PC-3 (cell line): Measurements from ENCODE around the gene TMED6. TPM values are rescaled to one million over a fixed set of nuclear protein-coding genes. Genes with fewer than 3 reads are reported as not detected.
A peak's percentile ranks its signal among the peaks of the same experiment; 100 is the strongest.

Source experiments
- ATAC-seq: fragments of 200-7000 bp; cut with Tn5 transposase; 2 replicates; pipeline ENCODE4 v1.9.1; 2020; ENCODE audit warnings: mild to moderate bottlenecking, moderate library complexity
- Bru-seq: library from RNA; stranded (reverse); fragments of 400-500 nt; gene quantifications from one replicate; lab custom pipeline; 2021; lab: Mats Ljungman, UMichigan
- BruChase-seq, 2 experiments: library from RNA; stranded (reverse); fragments of 400-500 nt; gene quantifications; one replicate each; lab custom pipeline; 2021; lab: Mats Ljungman, UMichigan
- BruUV-seq: library from RNA; stranded (reverse); fragments of 400-500 nt; replicated peaks from 2 replicates; lab custom pipeline; 2021; lab: Mats Ljungman, UMichigan
- CTCF ChIA-PET: fragments of 300-600 bp; sonication (Branson Sonifier 250); formaldehyde crosslinking; loops from one replicate; lab custom pipeline; 2022; ENCODE audit warnings: antibody characterized with exemption; lab: Charles Lee
- POLR2A ChIA-PET: fragments of 300-600 bp; sonication (Branson Sonifier 250); formaldehyde crosslinking; loops from one replicate; lab custom pipeline; 2022; ENCODE audit warnings: antibody characterized with exemption; ENCODE audit not compliant: unreplicated experiment; lab: Charles Lee
- DNase-seq: peaks from one replicate; pipeline ENCODE4 v3.0.0-alpha.2; 2015
- H2AFZ ChIP-seq: fragments of 300-600 bp; sonication (generic); 2 replicates; pipeline ENCODE4 v1.6.0; 2016; ENCODE audit warnings: antibody characterized with exemption, low read length
- H3F3A ChIP-seq: fragments of 300-600 bp; sonication (generic); one replicate; pipeline ENCODE4 v1.6.0; 2017; ENCODE audit warnings: antibody characterized with exemption, low read length, control low read depth, mild to moderate bottlenecking; ENCODE audit not compliant: unreplicated experiment
- H3K27ac ChIP-seq: fragments of 300-600 bp; sonication (generic); 2 replicates; pipeline ENCODE4 v1.5.1; 2016; ENCODE audit warnings: mild to moderate bottlenecking, low read length
- H3K27me3 ChIP-seq: fragments of 300-600 bp; sonication (generic); 2 replicates; pipeline ENCODE4 v1.6.1; 2016; ENCODE audit warnings: low read length, mixed read lengths
- H3K36me3 ChIP-seq: fragments of 300-600 bp; sonication (generic); 2 replicates; pipeline ENCODE4 v1.6.1; 2016; ENCODE audit warnings: low read depth, mixed run types, low read length, mixed read lengths
- H3K4me1 ChIP-seq: fragments of 300-600 bp; sonication (generic); 2 replicates; pipeline ENCODE4 v1.5.1; 2016; ENCODE audit warnings: low read length; ENCODE audit not compliant: insufficient read depth
- H3K4me2 ChIP-seq: fragments of 300-600 bp; sonication (generic); 2 replicates; pipeline ENCODE4 v1.6.0; 2016; ENCODE audit warnings: low read length
- H3K4me3 ChIP-seq: fragments of 300-600 bp; sonication (generic); 2 replicates; pipeline ENCODE4 v1.5.1; 2016; ENCODE audit warnings: mild to moderate bottlenecking, low read length, mixed read lengths
- H3K79me2 ChIP-seq: fragments of 300-600 bp; sonication (generic); 2 replicates; pipeline ENCODE4 v1.6.1; 2017; ENCODE audit warnings: low read length, mixed read lengths
- H3K9ac ChIP-seq: fragments of 300-600 bp; sonication (generic); 2 replicates; pipeline ENCODE4 v1.6.0; 2016; ENCODE audit warnings: mild to moderate bottlenecking, low read length
- H3K9me2 ChIP-seq: fragments of 300-600 bp; sonication (generic); replicated peaks from 2 replicates; pipeline ENCODE4 v1.6.1; 2016; ENCODE audit warnings: mixed run types, low read length, mixed read lengths
- H3K9me3 ChIP-seq: fragments of 300-600 bp; sonication (generic); 2 replicates; pipeline ENCODE4 v1.6.1; 2016; ENCODE audit warnings: low read length, mixed read lengths
- H4K20me1 ChIP-seq: fragments of 300-600 bp; sonication (generic); 2 replicates; pipeline ENCODE4 v1.6.1; 2016; ENCODE audit warnings: low read length, mixed read lengths
- CTCF ChIP-seq: fragments of 300-600 bp; sonication (generic); conservative IDR thresholded peaks from 2 replicates; pipeline ENCODE4 v1.5.1; 2017; ENCODE audit warnings: antibody characterized with exemption, low read depth, mild to moderate bottlenecking, low read length
- EZH2 ChIP-seq: fragments of 300-600 bp; sonication (generic); IDR thresholded peaks from one replicate; pipeline ENCODE4 v1.6.1; 2017; ENCODE audit warnings: antibody characterized with exemption, mild to moderate bottlenecking, low read length; ENCODE audit not compliant: unreplicated experiment
- EZH2phosphoT487 ChIP-seq: fragments of 300-600 bp; sonication (generic); IDR thresholded peaks from 2 replicates; pipeline ENCODE4 v1.6.1; 2018; ENCODE audit warnings: mild to moderate bottlenecking, antibody characterized with exemption, low read length, borderline replicate concordance
- intact Hi-C: fragments of 100-400 bp; cut with micrococcal nuclease; formaldehyde crosslinking; loops from 2 replicates; pipeline ENCODE4 v1.9.0; 2023
- long read RNA-seq: library from polyadenylated mRNA; unstranded; transcript quantifications from one replicate; pipeline ENCODE4 v2.0.0, GENCODE V29; 2021; ENCODE audit not compliant: unreplicated experiment
- total RNA-seq: library from RNA; depleted of rRNA; stranded (reverse); fragments of >200 nt; gene quantifications from 2 replicates; pipeline ENCODE4 v1.2.3, GENCODE V29; 2014; rRNA removed

TMED6 gene
- total RNA-seq (not detected in 2 replicates), Bru-seq, nascent RNA (percentile 40 among the genes with signal in this experiment), BruChase-seq, experiment 1, labeled RNA remaining after a 6-hour chase (percentile 82 among the genes with signal in this experiment), BruChase-seq, experiment 2, labeled RNA remaining after a 2-hour chase (percentile 72 among the genes with signal in this experiment)
- long read RNA-seq = 0 reads

- H3K79me2 ChIP-seq = no peaks in the 10 kb centered on the region
- no peaks in the 10 kb centered on the region for H3K27me3 ChIP-seq
- ATAC-seq = no peak
- no peak for DNase-seq
- intact Hi-C loops = no loop called here
- H4K20me1 ChIP-seq = no peaks in the 10 kb centered on the region
- no peaks in the 10 kb centered on the region for H3K9me2 ChIP-seq
- H3K27ac ChIP-seq = no peak within 1 kb of the TSS
- no peak within 1 kb of the TSS for H3K9ac ChIP-seq
- ChIA-PET POLR2A (interaction anchor here (0.7 kb wide), 1 partner anchor 421 kb away, joined by 8 read pairs; no protein-coding TSS in a partner anchor), CTCF (interaction anchor here (0.6 kb wide), 1 partner anchor 150 kb away, joined by 3 read pairs; no protein-coding TSS in a partner anchor)
- no TSS peak for BruUV-seq
- no peaks in the 10 kb centered on the region; the same call in 1 of the 2 replicates for H3K36me3 ChIP-seq
- H3K4me2 ChIP-seq = no peak within 1 kb of the TSS
- H3K4me3 ChIP-seq = no peak within 1 kb of the TSS
- H3F3A ChIP-seq = no peaks in the 10 kb centered on the region
- no peak within 1 kb of the TSS for H2AFZ ChIP-seq
- no peak for TF ChIP-seq EZH2
- TF ChIP-seq CTCF = no peak
- no peak for TF ChIP-seq EZH2phosphoT487
- H3K4me1 ChIP-seq = no peaks in the 10 kb centered on the region; the same call in 1 of the 2 replicates
- no peaks in the 10 kb centered on the region for H3K9me3 ChIP-seq
These were observed at the start of gene TMED6 for GRCh38 chr16:69351309-69352027. Gene TMED6, minus strand, starts transcription at chr16:69351786. Its CDS starts 33 bp downstream, at chr16:69351753.

GRCh38 chr16:69399361-69399760, 47.8 kb upstream of the TMED6 start:
- intact Hi-C loops = loop anchor here (5.0 to 10.0 kb wide), 4 partner anchors 53 to 355 kb away; partner anchors contain the start of gene NOB1
- no peak overlapping the region for H3K27ac ChIP-seq
- no peaks in the 10 kb centered on the region for H3K9me3 ChIP-seq
- no peaks in the 10 kb centered on the region for H3K79me2 ChIP-seq
- DNase-seq (no peak), ATAC-seq (no peak)
- peaks cover 29% of the 10 kb centered on the region for H3K4me1 ChIP-seq
- no peaks in the 10 kb centered on the region for H3F3A ChIP-seq
- CTCF ChIA-PET = interaction anchor here (1.0 kb wide), 1 partner anchor 65 kb away, joined by 4 read pairs; no protein-coding TSS in a partner anchor
- H3K4me2 ChIP-seq = no peak overlapping the region
- H3K9me2 ChIP-seq = no peaks in the 10 kb centered on the region
- POLR2A ChIA-PET = no interaction called here
- H3K9ac ChIP-seq = no peak overlapping the region
- H3K36me3 ChIP-seq = no peaks in the 10 kb centered on the region
- no peaks in the 10 kb centered on the region for H3K27me3 ChIP-seq
- H3K4me3 ChIP-seq = no peak overlapping the region
- H4K20me1 ChIP-seq = no peaks in the 10 kb centered on the region
- H2AFZ ChIP-seq = 0 out of 2 replicates have a peak overlapping the region, but pooled peaks have one; percentile 38
- BruUV-seq = no TSS peak
- no peak for TF ChIP-seq EZH2phosphoT487
- no peak for TF ChIP-seq CTCF
- TF ChIP-seq EZH2 = no peak
